ENCODE results near the gene PLAC1.
A peak's percentile ranks its signal among the peaks of the same experiment; 100 is the strongest.

The PLAC1 gene

DNA sequence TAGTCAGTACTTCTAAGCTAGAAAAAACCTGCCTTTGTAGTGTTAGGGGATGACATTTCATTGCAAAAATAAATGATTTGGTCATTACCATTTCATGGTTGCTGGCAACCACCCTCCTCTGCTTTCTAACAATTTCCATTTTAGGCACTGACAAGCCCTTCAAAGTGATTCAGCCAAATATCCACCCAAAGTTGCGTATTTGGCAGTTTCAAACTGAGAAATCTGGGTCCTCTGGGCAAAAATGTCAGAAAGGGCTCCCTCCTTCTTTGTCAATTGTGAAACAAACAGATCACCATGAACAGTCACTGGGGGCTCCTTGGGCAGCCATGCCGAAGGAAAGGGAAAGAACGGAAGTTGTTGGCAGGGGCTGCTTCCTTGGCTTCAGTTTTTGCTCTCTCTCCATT, 33.0 kb downstream of the PLAC1 start:
- no peaks in the 10 kb centered on the region for H3K36me3 Mint-ChIP-seq (ENCODE audit: low read depth)

DNA sequence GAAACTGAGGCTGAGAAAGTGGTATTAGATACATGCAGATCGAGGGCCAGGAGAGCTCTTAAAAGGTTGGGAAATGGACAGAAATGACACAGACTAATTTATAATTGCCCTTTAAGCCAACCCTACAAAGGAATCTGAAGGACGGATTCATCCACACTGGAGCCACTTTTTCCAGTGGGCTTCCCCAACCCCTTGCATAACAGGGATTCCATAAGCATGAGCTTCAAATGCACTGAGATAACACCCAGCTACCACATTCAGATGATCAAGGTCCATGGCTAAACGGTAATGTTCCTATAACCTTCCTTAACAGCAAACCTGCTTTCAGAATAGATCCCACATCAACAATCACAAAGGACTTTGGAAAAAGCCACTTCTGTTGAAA, 34.2 kb downstream of the PLAC1 start:
- Mint-ChIP-seq H3K4me1 (peaks cover 17% of the 10 kb centered on the region), H3K27ac (no peak overlapping the region), H3K36me3 (ENCODE audit: low read depth) (no peaks in the 10 kb centered on the region), H3K4me3 (no peak overlapping the region), H3K9me3 (peaks cover 27% of the 10 kb centered on the region), H3K27me3 (ENCODE audit: low read depth, poor library complexity) (peaks cover 10% of the 10 kb centered on the region)
- no peak for DNase-seq
- TF ChIP-seq, protein P1, sequence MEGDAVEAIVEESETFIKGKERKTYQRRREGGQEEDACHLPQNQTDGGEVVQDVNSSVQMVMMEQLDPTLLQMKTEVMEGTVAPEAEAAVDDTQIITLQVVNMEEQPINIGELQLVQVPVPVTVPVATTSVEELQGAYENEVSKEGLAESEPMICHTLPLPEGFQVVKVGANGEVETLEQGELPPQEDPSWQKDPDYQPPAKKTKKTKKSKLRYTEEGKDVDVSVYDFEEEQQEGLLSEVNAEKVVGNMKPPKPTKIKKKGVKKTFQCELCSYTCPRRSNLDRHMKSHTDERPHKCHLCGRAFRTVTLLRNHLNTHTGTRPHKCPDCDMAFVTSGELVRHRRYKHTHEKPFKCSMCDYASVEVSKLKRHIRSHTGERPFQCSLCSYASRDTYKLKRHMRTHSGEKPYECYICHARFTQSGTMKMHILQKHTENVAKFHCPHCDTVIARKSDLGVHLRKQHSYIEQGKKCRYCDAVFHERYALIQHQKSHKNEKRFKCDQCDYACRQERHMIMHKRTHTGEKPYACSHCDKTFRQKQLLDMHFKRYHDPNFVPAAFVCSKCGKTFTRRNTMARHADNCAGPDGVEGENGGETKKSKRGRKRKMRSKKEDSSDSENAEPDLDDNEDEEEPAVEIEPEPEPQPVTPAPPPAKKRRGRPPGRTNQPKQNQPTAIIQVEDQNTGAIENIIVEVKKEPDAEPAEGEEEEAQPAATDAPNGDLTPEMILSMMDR (IDR thresholded peaks at IDR 0.05): no peak

More for the DNA sequence above, 33.0 kb downstream of the PLAC1 start:
- H3K27me3 Mint-ChIP-seq (ENCODE audit: low read depth, poor library complexity): peaks cover 10% of the 10 kb centered on the region
- peaks cover 17% of the 10 kb centered on the region for H3K4me1 Mint-ChIP-seq
- TF ChIP-seq, protein P1 (IDR thresholded peaks at IDR 0.05): no peak
- H3K27ac Mint-ChIP-seq: no peak overlapping the region
- peaks cover 30% of the 10 kb centered on the region for H3K9me3 Mint-ChIP-seq
- H3K4me3 Mint-ChIP-seq: no peak overlapping the region
- DNase-seq: no peak

DNA sequence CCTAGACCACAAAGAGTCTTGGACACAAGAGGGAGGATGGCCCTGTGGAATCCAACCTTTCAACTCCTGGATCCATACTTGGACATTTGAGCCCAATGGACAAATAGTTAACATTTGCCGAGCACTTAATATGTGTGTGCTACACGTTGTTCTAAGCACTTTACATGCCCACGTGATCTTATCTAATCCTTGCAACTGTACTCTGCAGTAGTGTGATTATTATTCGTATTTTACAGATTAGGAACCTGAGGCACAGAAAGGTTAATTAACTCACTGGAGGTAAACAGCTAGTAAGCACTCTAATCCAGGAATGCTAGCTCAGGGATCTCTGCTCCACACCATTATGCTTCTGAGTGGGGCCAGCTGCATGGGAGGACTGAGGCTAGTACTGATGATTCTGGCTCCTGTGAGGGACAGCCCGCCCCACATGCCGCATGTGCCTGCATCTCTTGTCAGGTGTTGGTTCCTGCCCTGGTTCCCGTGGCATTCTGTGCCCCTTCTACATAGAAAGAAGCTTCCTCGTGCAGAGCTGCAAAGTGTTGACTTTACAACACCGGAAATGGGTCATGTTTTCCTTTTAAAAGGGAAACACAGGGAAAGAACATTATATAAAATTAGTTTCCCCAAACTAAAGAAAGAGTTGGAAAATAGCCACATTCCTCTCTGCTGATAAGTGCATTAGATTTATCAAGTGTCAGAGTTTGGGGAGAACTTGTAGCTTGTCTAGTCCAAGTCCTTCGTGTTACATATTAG, 34.8 kb downstream of the PLAC1 start:
- no peak overlapping the region for H3K27ac Mint-ChIP-seq
- TF ChIP-seq, protein P1 (IDR thresholded peaks at IDR 0.05): no peak
- peaks cover 27% of the 10 kb centered on the region for H3K9me3 Mint-ChIP-seq
- H3K36me3 Mint-ChIP-seq (ENCODE audit: low read depth): no peaks in the 10 kb centered on the region
- DNase-seq: no peak
- H3K27me3 Mint-ChIP-seq (ENCODE audit: low read depth, poor library complexity): peaks cover 10% of the 10 kb centered on the region
- H3K4me1 Mint-ChIP-seq: peaks cover 17% of the 10 kb centered on the region
- H3K4me3 Mint-ChIP-seq: no peak overlapping the region

DNA sequence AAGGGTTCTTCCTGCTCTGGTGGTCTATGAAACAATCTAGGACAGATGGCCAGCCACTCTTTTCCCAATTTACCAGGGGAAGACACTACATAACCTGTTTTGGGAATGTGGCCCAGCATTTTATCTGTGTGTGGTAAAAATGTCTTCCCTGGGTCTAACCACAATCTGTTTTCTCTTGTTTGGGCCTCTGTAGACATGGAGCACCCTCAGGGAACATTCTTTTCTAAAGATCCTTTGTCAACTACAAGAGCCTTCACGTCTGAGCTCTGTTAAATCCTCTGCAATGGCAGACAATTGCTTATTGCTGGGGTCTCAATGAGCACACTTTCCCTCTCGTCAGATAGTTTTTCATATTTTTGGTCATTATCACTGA, 35.5 kb downstream of the PLAC1 start:
- Mint-ChIP-seq H3K4me3 (no peak overlapping the region), H3K4me1 (peaks cover 17% of the 10 kb centered on the region), H3K27me3 (ENCODE audit: low read depth, poor library complexity) (peaks cover 8% of the 10 kb centered on the region), H3K36me3 (ENCODE audit: low read depth) (no peaks in the 10 kb centered on the region), H3K9me3 (peaks cover 30% of the 10 kb centered on the region), H3K27ac (no peak overlapping the region)
- TF ChIP-seq, protein P1 (IDR thresholded peaks at IDR 0.05): no peak
- no peak for DNase-seq

DNA sequence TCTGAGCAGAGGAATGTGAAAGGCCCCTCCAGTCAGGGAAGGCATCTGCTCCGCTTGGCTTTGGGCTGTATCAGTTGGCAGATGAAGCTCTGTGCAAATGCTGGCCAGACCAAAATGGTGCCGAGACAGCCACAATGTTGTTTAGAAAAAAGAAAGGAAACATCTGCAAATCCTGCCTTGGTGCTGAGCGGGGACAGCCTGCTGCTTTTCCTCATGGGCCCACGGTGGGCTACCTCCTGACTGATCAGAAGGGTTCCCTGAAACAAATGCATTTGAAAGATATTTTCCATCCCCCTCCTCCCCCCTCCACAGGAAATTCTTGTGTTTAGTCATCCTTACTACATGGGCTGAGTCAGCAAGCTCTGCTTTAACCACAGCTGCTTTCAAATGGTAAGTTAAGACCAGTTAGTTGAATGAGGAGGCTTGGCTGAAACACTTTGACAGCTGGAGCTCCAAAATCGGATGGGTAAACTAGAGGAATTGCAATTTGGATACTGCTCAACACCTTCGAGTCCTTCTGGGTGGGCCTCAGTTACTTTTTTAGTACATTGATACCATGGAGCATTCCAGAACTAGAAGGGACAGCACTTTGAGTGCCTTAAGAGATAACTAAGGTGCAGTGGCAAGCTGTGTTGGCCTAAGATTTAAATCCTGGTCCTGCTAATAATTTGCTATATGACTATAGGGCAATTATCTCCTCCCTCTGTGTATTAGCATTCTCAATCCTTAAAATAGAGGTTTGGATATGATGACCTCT, 36.0 kb downstream of the PLAC1 start:
- Mint-ChIP-seq H3K9me3 (peaks cover 27% of the 10 kb centered on the region), H3K27ac (peak overlapping the region; percentile 35)
- DNase-seq: no peak

More for the DNA sequence above, 36.0 kb downstream of the PLAC1 start:
- TF ChIP-seq, protein P1 (IDR thresholded peaks at IDR 0.05): no peak
- no peak overlapping the region for H3K4me3 Mint-ChIP-seq
- peaks cover 4% of the 10 kb centered on the region for H3K27me3 Mint-ChIP-seq (ENCODE audit: low read depth, poor library complexity)
- peaks cover 17% of the 10 kb centered on the region for H3K4me1 Mint-ChIP-seq
- H3K36me3 Mint-ChIP-seq (ENCODE audit: low read depth): no peaks in the 10 kb centered on the region

All from nephron progenitor cell (in vitro differentiated cells).